G401 (cell line): Measurements from ENCODE around the gene GDPGP1. TPM values are rescaled to one million over a fixed set of nuclear protein-coding genes. Genes with fewer than 3 reads are reported as not detected.
A peak's percentile ranks its signal among the peaks of the same experiment; 100 is the strongest.

Experiments used
- DNase-seq: peaks from one replicate; pipeline ENCODE4 v3.0.0-alpha.2; 2015; ENCODE audit warnings: low spot score
- in situ Hi-C: cut with HindIII; loops from 2 replicates; pipeline ENCODE4 v1.10.0; 2016; ENCODE audit warnings: low sequenced_read_pairs, mixed read lengths
- total RNA-seq: library from RNA; depleted of rRNA; stranded (reverse); fragments of >200 nt; shearing (Covaris generic); gene quantifications from 2 replicates; pipeline ENCODE4 v1.2.3, GENCODE V29; 2014

GDPGP1 gene
- total RNA-seq, 1 experiment from 2014 or later = 4.2 TPM

GRCh38 chr15:90202929-90203328, 31.1 kb upstream of the GDPGP1 start:
- in situ Hi-C loops = no loop called here

GRCh38 chr15:90203473-90203872, 30.5 kb upstream of the GDPGP1 start:
- in situ Hi-C loops = no loop called here
- DNase-seq = no peak

More at GRCh38 chr15:90202929-90203328, 31.1 kb upstream of the GDPGP1 start:
- DNase-seq = no peak

GRCh38 chr15:90203922-90204321, 30.1 kb upstream of the GDPGP1 start:
- in situ Hi-C loops = no loop called here
- DNase-seq = no peak

GRCh38 chr15:90205050-90205848, 28.8 kb upstream of the GDPGP1 start:
- in situ Hi-C loops = no loop called here

GRCh38 chr15:90205886-90206285, 28.1 kb upstream of the GDPGP1 start:
- in situ Hi-C loops = no loop called here

More at GRCh38 chr15:90205050-90205848, 28.8 kb upstream of the GDPGP1 start:
- DNase-seq = no peak

GRCh38 chr15:90207252-90207651, 26.8 kb upstream of the GDPGP1 start:
- no peak for DNase-seq
- in situ Hi-C loops = no loop called here

More at GRCh38 chr15:90205886-90206285, 28.1 kb upstream of the GDPGP1 start:
- no peak for DNase-seq

GRCh38 chr15:90208356-90208755, 25.7 kb upstream of the GDPGP1 start:
- in situ Hi-C loops = no loop called here
- DNase-seq = no peak

GRCh38 chr15:90209591-90209990, 24.4 kb upstream of the GDPGP1 start:
- in situ Hi-C loops = no loop called here

GRCh38 chr15:90210593-90210992, 23.4 kb upstream of the GDPGP1 start:
- in situ Hi-C loops = loop anchor here (10.0 kb wide), 1 partner anchor 66 kb away; no protein-coding TSS in a partner anchor
- DNase-seq = no peak

More at GRCh38 chr15:90209591-90209990, 24.4 kb upstream of the GDPGP1 start:
- DNase-seq = no peak

- no peak for DNase-seq
- in situ Hi-C loops = loop anchor here (10.0 kb wide), 1 partner anchor 66 kb away; no protein-coding TSS in a partner anchor
These were observed 23.0 kb upstream of the GDPGP1 start for GRCh38 chr15:90211009-90211408.

GRCh38 chr15:90211440-90212143, 22.4 kb upstream of the GDPGP1 start:
- DNase-seq = no peak
- in situ Hi-C loops = loop anchor here (10.0 kb wide), 1 partner anchor 67 kb away; no protein-coding TSS in a partner anchor

GRCh38 chr15:90212221-90213098, 21.5 kb upstream of the GDPGP1 start:
- peak; percentile 34 for DNase-seq
- in situ Hi-C loops = loop anchor here (10.0 kb wide), 1 partner anchor 68 kb away; no protein-coding TSS in a partner anchor

GRCh38 chr15:90213122-90213817, 20.7 kb upstream of the GDPGP1 start:
- DNase-seq = peak; percentile 70
- in situ Hi-C loops = loop anchor here (10.0 kb wide), 1 partner anchor 68 kb away; no protein-coding TSS in a partner anchor

- in situ Hi-C loops = loop anchor here (10.0 kb wide), 1 partner anchor 69 kb away; no protein-coding TSS in a partner anchor
- no peak for DNase-seq
These were observed 20.2 kb upstream of the GDPGP1 start for GRCh38 chr15:90213818-90214204.

- DNase-seq = no peak
These were observed 19.3 kb upstream of the GDPGP1 start for GRCh38 chr15:90214553-90215196.

GRCh38 chr15:90217671-90218394, 16.2 kb upstream of the GDPGP1 start:
- in situ Hi-C loops = loop anchor here (10.0 kb wide), 1 partner anchor 73 kb away; no protein-coding TSS in a partner anchor
- no peak for DNase-seq

More at GRCh38 chr15:90214553-90215196, 19.3 kb upstream of the GDPGP1 start:
- in situ Hi-C loops = loop anchor here (10.0 kb wide), 1 partner anchor 70 kb away; no protein-coding TSS in a partner anchor
